Measurements from ENCODE around the gene ACKR4. TPM values are rescaled to one million over a fixed set of nuclear protein-coding genes. Genes with fewer than 3 reads are reported as not detected.

Gene ACKR4
- 1.4 and 2.0 TPM in 2 replicates for total RNA-seq

DNA sequence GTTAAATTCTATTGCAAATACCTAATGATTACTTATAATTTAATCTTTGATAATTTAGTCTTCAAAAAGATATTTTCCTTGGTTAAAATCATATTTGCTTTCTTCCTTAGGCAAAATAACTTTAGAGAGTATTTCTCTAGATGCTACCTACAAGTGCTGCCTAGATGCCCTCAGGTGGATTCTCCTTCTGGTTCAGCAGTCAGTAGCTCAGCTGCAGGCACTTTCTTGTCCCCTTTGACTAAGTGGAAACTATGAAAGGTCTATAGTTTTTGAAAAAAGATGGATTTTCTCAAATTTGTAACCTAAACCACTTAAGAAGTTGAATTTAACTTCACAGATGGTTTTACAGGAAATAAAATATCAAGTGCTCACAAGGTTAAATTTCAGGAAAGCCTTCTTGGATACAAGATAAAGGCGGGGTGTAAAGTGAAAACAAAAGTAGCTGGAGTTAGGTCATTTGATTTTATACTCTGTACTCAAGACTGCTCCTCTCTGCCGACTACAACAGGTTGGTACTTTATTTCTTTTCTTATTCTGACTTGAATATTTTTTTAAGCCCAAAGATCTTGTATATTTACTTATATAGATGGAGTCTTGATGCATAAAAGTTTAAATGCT lies at the start of gene ACKR4:
Gene ACKR4, plus strand, starts transcription at position 455 of the 618 bp plus-strand sequence. CDS start 3,128 bp downstream, outside the sequence.

Other genes starting within 250 kb of the ACKR4 start
- 54.3 and 68.1 TPM in 2 replicates for gene DNAJC13, start 179.8 kb upstream of the ACKR4 start, total RNA-seq
- 36.4 and 43.7 TPM in 2 replicates for gene ACAD11, start 62.5 kb downstream of the ACKR4 start, total RNA-seq
- 41.0 and 44.5 TPM in 2 replicates for gene UBA5, start 63.1 kb downstream of the ACKR4 start, total RNA-seq
- gene NPHP3, start 125.1 kb downstream of the ACKR4 start, total RNA-seq, result 16.8 and 23.6 TPM in 2 replicates

Data from smooth muscle cell of bladder (primary cell).